A673 (cell line): ENCODE measurements around the gene FSTL5. TPM values are rescaled to one million over a fixed set of nuclear protein-coding genes. Genes with fewer than 3 reads are reported as not detected.

Source experiments
- BruUV-seq: library from RNA; stranded (reverse); fragments of 400-500 nt; replicated peaks from 2 replicates; lab custom pipeline; 2021; lab: Mats Ljungman, UMichigan
- CTCF ChIA-PET: fragments of 300-600 bp; sonication (Branson Sonifier 250); formaldehyde crosslinking; loops from one replicate; lab custom pipeline; 2022; ENCODE audit warnings: antibody characterized with exemption; lab: Charles Lee
- POLR2A ChIA-PET: fragments of 300-600 bp; sonication (Branson Sonifier 250); formaldehyde crosslinking; loops from one replicate; lab custom pipeline; 2022; ENCODE audit warnings: antibody characterized with exemption; ENCODE audit not compliant: low non-redundant PET; lab: Charles Lee
- DNase-seq: peaks from one replicate; pipeline ENCODE4 v3.0.0-alpha.2; 2015; ENCODE audit warnings: low spot score
- H3K27ac ChIP-seq: fragments of 200-600 bp; sonication (generic); 2 replicates; pipeline ENCODE4 v1.5.1; 2016; ENCODE audit warnings: mixed run types, low read depth, mild to moderate bottlenecking, mixed read lengths, antibody characterized with exemption, low read length; ENCODE audit not compliant: poor library complexity, severe bottlenecking
- H3K27me3 ChIP-seq: fragments of 200-600 bp; sonication (generic); replicated peaks from 2 replicates; pipeline ENCODE4 v1.6.1; 2017; ENCODE audit warnings: mixed run types, low read depth, mild to moderate bottlenecking, mixed read lengths, antibody characterized with exemption, low read length; ENCODE audit not compliant: insufficient read depth, poor library complexity
- H3K36me3 ChIP-seq: fragments of 200-600 bp; sonication (generic); 2 replicates; pipeline ENCODE4 v1.6.1; 2016; ENCODE audit warnings: mixed run types, mild to moderate bottlenecking, mixed read lengths, antibody characterized with exemption, low read length; ENCODE audit not compliant: insufficient read depth, poor library complexity, severe bottlenecking
- H3K4me1 ChIP-seq: fragments of 200-600 bp; sonication (generic); 2 replicates; pipeline ENCODE4 v1.6.1; 2017; ENCODE audit warnings: mixed run types, mild to moderate bottlenecking, mixed read lengths, antibody characterized with exemption, low read length; ENCODE audit not compliant: insufficient read depth, poor library complexity, severe bottlenecking
- H3K4me3 ChIP-seq: fragments of 200-600 bp; sonication (generic); 2 replicates; pipeline ENCODE4 v1.5.1; 2016; ENCODE audit warnings: low read depth, mixed run types, mild to moderate bottlenecking, mixed read lengths, low read length; ENCODE audit not compliant: poor library complexity, severe bottlenecking
- H3K9me3 ChIP-seq: fragments of 200-600 bp; sonication (generic); 2 replicates; pipeline ENCODE4 v1.6.1; 2016; ENCODE audit warnings: mixed run types, low read depth, mild to moderate bottlenecking, mixed read lengths, antibody characterized with exemption, low read length; ENCODE audit not compliant: poor library complexity, severe bottlenecking
- EZH2 ChIP-seq: fragments of 200-600 bp; sonication (generic); IDR thresholded peaks from 2 replicates; pipeline ENCODE4 v1.6.1; 2017; ENCODE audit warnings: borderline replicate concordance, low read depth, mild to moderate bottlenecking, mixed read lengths, antibody characterized with exemption, low read length; ENCODE audit not compliant: poor library complexity, severe bottlenecking
- intact Hi-C: fragments of 100-400 bp; cut with micrococcal nuclease; formaldehyde crosslinking; loops from one replicate; pipeline ENCODE4 v1.10.0; 2022; ENCODE audit not compliant: unreplicated experiment
- total RNA-seq: library from RNA; stranded (reverse); gene quantifications from 2 replicates; pipeline ENCODE4 v1.2.3, GENCODE V29; 2021
- TF ChIP-seq, protein P1 (sequence below): fragments of 300-800, 200-600 bp; sonication (generic); conservative IDR thresholded peaks from 2 replicates; pipeline ENCODE4 v1.5.1; 2017; ENCODE audit warnings: low read depth, mild to moderate bottlenecking, antibody characterized with exemption, low read length, moderate library complexity, mixed read lengths

FSTL5 gene
- total RNA-seq, 1 experiment from 2014 or later, result 0.15 TPM

DNA sequence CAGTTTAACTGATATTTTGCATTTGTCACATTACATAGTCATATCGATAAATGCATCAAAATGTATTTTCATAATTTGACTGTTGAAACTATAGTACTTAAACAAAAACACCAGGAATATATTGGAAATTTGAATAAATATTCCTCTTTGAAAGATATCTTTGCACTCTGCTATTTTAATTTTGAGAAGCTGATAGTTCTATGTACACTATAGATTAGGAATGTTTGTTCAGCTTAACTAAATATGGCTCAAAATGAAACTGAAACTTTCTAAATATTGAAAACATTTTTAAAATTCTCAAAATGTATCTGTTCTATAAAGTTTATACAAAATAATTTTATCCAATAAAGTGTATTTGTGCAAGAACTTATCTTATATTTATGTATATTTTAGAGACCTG, 510.1 kb downstream of the FSTL5 start:
- intact Hi-C loops, result no loop called here

DNA sequence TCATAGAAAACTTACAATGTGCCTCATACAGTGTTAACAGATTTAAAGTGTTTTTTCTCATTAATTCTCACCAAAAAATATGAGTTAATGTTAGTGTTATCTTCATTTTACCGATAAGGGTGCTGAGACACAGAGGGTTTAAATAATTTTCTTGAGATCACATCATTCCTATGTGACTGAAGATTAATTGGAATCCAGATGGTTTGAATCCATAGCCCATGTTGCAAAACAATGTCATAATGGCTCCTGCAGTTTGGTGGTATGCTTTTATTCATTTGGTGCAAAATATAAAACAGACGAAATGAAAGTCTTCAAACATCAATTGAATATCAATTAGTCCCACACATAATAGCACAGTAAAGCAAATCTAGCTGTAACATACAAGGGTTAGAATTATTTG, 512.2 kb downstream of the FSTL5 start:
- intact Hi-C loops, result no loop called here
- H3K36me3 ChIP-seq, result no peaks in the 10 kb centered on the region
- peaks cover 6% of the 10 kb centered on the region for H3K9me3 ChIP-seq
- CTCF ChIA-PET, result interaction anchor here (0.5 kb wide), 1 partner anchor 11 kb away, joined by 4 read pairs; no protein-coding TSS in a partner anchor
- no TSS peak for BruUV-seq
- H3K4me3 ChIP-seq, result no peak overlapping the region
- TF ChIP-seq EZH2, result no peak
- TF ChIP-seq, protein P1, sequence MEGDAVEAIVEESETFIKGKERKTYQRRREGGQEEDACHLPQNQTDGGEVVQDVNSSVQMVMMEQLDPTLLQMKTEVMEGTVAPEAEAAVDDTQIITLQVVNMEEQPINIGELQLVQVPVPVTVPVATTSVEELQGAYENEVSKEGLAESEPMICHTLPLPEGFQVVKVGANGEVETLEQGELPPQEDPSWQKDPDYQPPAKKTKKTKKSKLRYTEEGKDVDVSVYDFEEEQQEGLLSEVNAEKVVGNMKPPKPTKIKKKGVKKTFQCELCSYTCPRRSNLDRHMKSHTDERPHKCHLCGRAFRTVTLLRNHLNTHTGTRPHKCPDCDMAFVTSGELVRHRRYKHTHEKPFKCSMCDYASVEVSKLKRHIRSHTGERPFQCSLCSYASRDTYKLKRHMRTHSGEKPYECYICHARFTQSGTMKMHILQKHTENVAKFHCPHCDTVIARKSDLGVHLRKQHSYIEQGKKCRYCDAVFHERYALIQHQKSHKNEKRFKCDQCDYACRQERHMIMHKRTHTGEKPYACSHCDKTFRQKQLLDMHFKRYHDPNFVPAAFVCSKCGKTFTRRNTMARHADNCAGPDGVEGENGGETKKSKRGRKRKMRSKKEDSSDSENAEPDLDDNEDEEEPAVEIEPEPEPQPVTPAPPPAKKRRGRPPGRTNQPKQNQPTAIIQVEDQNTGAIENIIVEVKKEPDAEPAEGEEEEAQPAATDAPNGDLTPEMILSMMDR, result no peak
- no peaks in the 10 kb centered on the region for H3K4me1 ChIP-seq
- H3K27me3 ChIP-seq, result no peaks in the 10 kb centered on the region
- no peak overlapping the region for H3K27ac ChIP-seq
- DNase-seq, result no peak
- POLR2A ChIA-PET, result no interaction called here

More for the DNA sequence above, 510.1 kb downstream of the FSTL5 start:
- H3K27ac ChIP-seq, result no peak overlapping the region
- H3K36me3 ChIP-seq, result no peaks in the 10 kb centered on the region
- no peak for TF ChIP-seq EZH2
- TF ChIP-seq, protein P1, result no peak
- no peaks in the 10 kb centered on the region for H3K27me3 ChIP-seq
- no TSS peak for BruUV-seq
- CTCF ChIA-PET, result no interaction called here
- H3K4me3 ChIP-seq, result no peak overlapping the region
- no peak for DNase-seq
- H3K9me3 ChIP-seq, result no peaks in the 10 kb centered on the region
- no peaks in the 10 kb centered on the region for H3K4me1 ChIP-seq
- POLR2A ChIA-PET, result no interaction called here

GRCh38 chr4:161650812-161651211, 513.0 kb downstream of the FSTL5 start:
- no TSS peak for BruUV-seq
- no peak overlapping the region for H3K4me3 ChIP-seq
- H3K27ac ChIP-seq, result no peak overlapping the region
- POLR2A ChIA-PET, result no interaction called here
- CTCF ChIA-PET, result no interaction called here
- intact Hi-C loops, result no loop called here
- peaks cover 6% of the 10 kb centered on the region for H3K9me3 ChIP-seq
- no peaks in the 10 kb centered on the region for H3K27me3 ChIP-seq
- H3K4me1 ChIP-seq, result no peaks in the 10 kb centered on the region
- no peak for TF ChIP-seq EZH2
- TF ChIP-seq, protein P1, result no peak
- no peaks in the 10 kb centered on the region for H3K36me3 ChIP-seq
- no peak for DNase-seq
